KG1 (cell line): ENCODE data around the gene MGAT4A.
"Not testable (repeated sequence)": the region's sequence is repeated elsewhere in the genome, so short reads cannot be mapped to it uniquely, and the experiment has no call there.

Source experiments
- DNase-seq: peaks from one replicate; lab custom pipeline; 2025; lab: John Stamatoyannopoulos, UW

MGAT4A gene

DNA sequence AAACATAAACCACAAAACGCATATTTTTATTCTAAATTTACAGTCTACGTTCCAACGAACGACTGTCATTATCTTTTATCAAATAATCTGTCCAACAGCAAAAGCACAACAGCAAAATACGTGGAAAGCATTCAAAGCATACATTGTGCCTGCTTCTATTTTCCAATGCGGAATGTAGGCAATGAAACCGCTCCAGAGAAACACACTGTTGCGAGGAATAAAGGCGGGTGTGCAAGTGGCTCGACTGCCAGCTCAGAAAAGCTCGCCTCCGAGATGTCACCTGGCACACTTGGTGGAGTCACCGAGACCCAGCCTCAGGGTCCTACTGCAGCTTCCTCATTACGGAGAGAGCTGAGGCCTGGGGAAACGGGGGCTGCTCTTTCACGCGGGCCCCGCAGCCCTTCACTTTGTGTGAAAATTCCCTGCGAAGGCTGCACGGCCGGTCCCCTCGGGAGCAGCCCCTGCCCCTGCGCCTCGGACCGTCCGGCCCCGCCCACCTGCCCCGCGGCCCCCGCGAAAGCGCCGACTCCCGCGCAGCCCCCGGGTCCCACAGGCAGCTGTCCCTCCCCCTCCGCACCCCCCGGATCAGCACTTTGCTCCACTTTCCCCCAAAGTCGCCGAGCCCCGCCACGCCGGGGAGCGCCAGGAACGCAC, 752 bp downstream of the MGAT4A start:
- DNase-seq: no peak

DNA sequence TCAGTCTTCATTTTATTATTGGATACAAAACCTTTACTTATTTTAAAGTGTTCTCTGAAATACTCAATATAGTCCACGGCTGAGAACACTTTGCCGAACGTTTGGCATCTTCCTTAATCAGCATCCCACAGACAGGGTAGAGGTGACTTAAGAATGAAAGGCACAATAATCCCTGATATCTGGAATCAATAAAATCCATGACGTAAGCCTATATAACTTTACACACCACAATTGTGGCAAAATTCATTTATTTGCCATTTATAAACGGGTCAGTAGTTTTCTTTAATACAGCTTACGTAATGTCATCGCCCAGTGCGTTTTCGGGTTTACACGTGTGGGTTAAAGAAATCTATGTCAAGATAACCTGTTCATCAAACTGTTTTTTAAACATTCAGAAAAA, 1.3 kb downstream of the MGAT4A start:
- no peak for DNase-seq

DNA sequence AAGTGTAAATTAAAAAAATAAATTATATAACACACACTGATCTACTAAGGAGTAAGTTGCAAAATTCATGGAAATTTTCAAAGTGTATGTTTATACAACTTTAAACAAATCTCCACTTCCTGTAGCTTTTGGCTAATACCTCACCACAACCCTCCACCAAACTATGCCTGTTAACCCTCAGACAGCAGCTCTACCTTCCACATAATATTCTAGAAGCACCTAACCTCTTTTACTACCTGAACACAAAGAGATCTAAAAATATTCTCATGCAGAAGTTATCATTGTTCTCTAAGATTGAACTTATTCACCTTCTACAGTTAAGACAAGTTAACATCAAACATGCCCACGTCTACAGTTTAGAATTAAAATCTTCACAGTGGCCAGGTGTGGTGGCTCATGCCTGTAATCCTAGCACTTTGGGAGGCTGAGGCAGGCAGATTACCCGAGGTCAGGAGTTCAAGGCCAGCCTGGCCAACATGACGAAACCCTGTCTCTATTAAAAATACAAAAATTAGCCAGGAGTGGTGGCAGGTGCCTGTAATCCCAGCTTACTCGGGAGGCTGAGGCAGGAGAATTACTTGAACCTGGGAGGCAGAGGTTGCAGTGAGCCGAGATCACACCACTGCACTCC, 2.7 kb downstream of the MGAT4A start:
- DNase-seq: not testable (repeated sequence)

DNA sequence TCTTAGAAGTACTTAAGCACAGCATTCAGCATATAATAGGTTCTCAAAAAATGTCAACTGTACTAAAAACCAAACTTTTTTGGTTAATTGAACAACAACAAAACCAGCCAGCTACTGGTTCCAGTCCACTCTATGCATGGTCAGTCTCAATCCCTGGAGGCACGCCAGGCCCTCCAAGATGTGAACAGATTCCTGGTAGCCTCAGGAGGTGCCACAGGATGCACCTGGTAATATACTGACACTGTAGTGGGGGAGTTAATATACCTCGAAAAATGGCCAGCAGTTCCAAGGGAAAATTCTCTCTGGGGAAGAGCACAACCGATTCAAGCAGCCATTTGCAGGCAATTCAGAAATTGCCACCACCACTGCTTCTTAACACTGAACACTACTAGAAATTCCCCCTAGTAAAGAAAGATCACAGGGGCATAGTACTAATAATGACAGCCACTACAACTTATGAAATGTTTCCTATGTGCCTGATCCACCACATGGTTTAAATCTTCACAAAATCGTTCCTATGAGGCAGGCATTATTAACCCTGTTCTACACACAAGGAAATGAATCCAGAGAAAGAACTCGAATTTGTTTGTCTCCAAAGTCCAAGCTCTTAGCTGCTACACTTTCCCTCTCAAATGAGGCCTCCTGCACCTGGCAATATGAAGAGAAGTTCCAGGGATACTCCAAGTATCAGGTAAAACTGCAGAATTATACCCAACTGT, 3.4 kb downstream of the MGAT4A start:
- DNase-seq: no peak

DNA sequence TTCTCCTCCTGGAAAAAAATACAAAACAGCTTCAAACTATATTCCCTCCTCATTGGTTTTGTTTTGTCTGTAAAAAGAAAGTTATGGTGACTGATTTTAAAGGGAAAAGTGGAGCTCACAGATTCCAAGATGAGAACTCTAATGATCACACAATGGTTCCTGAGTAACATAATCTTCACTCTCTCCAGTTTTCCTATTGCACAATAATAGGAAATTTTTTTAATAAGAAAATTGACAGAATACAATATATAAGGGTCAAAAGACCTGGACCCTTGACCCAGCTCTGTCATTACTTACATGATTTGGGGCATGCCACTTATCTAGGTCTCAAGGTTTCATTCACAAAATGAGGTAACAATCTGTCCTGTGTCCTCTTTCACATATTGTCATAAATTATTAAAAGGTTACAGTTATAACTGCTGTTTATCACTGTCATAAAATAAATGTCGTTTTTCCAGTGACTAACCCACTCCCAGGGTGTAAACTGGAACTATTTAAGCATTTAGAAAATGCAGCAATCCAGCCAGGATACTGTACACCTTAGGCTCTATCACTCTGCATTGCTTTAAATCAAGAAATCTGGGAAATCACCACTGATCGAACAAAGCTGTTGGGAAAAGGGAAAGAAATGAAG, 4.1 kb downstream of the MGAT4A start:
- DNase-seq: no peak

DNA sequence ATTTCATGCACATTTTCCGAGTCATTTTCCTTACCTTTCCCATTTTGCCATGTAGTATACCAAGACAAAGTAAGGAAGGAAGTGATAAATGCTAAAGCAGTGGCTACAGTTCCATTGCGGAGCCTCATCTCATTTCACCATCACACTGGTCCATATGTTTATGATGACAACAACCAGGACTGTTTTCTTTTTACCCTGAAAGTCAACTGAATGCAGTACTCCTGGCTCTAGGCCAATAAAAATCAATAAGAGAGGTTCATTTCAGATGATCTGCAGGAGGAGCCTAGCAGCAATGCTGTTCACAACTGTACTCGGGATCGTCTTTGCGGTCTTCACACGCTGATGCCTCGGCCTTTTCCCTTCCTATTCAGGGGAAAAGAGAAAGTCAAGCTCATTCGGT, 4.7 kb downstream of the MGAT4A start:
- no peak for DNase-seq

DNA sequence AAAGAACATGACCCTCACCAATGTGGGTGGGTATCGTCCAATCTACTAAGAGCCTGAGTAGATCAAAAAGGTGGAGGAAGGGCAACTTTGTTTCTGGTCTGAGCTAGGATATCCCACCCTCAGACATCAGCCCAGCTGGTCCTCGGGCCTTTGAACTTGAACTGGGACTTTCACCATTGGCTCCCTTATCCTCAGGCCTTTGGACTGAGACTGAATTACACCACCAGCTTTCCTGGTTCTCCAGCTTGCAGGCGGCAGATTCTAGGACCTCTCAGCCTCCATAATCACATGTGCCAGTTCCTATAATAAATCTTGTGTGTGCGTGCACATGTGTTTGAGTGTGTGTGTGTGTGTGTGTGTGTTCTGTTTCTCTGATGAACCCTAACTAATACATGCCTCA, 10.6 kb downstream of the MGAT4A start:
- no peak for DNase-seq

DNA sequence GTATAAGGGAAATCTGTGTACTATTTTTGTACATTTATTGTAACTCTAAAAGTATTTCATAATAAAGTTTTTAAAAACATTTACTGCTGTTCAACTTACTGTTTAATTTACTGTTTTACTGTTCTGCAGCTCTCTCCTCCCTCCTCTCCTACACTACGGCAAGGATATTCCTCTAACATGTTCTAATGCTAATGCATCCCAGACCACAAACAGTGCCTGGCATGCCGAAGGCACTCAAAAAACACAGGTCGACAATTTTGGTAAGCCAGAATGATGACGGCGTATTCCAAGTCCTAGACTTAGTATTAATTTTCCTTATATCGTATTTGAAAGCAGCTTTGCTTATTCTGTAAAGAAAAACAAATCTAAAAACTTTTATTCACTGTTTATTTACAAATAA, 13.3 kb downstream of the MGAT4A start:
- no peak for DNase-seq

DNA sequence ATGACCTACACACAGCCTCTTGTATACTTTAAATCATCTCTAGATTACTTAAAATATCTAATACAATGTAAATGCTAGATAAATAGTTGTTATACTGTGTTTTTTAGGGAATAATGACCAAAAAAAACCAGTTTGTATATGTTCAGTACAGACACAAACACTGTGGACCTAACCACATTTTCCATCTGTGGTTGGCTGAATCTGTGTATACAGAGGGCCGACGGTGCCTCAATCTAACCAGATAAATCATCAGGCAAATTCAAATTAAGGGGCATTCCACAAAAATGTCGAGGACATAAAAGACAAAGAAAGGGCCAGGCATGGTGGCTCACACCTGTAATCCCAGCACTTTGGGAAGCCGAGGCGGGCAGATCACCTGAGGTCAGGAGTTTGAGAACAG, 14.1 kb downstream of the MGAT4A start:
- DNase-seq: no peak

DNA sequence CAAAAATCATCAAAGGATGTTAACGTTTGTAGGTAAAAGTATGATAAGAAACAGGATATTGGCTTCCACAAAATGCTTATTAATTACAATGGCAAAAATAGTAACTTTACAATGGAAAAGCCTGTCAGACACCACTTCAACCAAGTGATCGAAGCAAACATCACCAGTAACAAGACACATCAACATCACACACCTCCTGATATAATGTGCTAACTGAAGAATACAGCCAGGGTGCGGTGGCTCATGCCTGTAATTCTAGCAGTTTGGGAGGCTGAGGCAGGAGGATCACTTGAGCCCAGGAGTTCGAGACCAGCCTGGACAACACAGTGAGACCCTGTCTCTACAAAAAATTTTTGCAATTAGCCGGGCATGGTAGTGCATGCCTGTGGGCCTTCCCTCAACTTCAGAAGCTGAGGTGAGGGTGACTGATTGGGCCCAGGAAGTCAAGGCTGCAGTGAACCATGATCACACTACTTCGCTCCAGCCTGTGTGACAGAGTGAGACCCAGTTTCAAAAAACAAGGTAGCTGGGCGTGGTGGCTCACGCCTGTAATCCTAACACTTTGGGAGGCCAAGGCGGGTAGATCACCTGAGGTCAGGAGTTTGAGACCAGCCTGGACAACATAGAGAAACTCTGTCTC, 15.0 kb downstream of the MGAT4A start:
- DNase-seq: no peak

DNA sequence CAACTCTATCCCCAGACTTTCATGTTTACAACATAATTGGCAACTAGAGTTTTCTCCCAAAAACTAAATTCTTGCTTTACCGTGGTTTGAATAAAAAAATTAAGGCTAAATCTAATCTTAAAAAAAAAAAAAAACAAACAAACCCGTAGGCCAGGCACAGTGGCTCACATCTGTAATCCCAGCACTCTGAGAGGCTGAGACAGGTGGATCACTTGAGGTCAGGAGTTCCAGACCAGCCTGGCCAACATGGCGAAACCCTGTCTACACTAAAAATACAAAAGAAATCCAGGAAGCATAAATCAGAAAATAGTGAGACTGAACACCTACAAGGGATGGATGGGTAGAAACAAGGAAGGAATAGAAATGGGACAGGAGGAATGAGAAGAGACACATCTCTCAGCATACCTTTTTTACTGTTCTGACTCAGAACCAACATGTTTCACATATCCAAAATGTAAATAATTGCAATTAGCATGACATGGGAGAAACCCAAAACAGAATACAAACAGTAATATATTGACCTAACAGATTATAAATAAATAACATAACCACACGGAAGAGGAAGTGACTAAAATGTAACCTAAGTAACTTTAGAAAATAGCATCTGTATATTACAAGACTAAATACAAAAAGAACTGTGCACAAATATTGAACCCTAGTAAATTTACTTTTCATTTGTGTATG, 17.5 kb downstream of the MGAT4A start:
- no peak for DNase-seq

DNA sequence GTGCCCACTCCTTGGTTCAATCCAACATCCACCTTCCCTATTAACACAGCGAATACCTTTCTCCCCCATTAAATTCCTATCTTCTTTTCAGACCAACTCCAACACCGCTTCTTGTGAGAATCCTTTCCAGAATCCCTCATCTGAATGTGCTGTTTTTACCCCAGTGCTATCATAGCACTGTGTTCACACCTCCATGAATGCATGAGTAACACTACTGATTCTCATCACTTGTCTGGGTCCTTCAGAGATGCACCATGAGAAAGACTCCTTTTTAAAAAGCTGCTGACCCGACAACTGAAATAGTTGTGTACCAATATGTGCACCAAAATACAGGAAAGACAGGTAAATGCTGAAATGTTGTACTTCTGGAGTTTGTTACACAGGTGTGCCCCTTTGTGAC, 18.8 kb downstream of the MGAT4A start:
- no peak for DNase-seq

DNA sequence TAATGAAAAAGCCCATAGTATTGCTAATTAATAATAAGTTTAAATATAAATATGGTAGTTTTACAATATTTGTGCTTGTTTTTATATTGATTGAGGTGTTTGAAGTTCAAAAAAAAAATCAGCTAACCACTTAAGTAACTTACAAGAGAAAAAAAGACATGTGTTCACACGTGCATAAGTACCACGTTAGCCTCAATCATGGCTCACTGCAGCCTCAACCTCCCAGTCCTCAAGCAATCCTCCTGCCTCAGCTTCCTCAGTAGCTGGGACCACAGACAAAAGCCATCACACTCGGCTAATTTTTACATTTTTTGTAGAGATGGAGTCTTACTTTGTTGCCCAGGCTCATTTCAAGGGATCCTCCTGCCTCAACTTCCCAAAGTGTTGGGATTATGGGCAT, 19.4 kb downstream of the MGAT4A start:
- no peak for DNase-seq

DNA sequence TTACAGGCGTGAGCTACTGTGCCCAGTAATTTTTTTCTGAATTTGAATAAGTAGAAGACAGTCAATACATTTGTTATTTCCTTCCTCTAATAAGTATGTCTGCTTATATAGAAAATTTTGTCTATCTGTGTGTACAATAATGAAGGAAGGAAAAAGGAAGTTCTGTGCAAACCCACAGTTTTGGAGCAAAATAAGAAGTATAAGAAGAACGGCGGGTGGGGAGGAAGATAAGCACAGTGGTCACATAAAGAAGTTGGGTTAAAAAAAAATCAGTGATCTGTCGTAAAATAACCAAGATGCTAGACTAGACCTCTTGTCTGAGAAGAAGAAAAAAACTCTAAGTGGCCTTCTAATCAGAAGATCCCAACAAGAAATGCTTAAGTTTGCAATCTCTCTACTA, 20.2 kb downstream of the MGAT4A start:
- peak; percentile 54 for DNase-seq

DNA sequence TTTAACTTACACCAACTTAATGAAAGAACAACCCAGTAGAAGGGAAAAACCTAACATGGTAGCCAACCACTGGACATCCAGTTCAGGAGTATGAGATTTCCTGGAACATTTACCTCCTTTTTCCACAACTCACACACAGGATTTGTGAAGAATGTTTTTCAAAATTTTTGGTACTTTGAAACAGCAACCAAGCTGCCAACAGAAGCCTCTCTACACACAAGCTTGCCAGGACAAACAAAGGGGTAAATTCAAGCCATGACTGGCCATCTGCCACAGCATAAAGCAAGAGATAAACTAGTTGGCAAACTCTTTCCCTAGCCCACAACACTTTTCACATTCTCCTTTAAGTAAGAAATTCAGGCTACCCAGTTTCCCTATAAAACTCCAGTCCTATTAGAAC, 21.4 kb downstream of the MGAT4A start:
- DNase-seq: no peak

DNA sequence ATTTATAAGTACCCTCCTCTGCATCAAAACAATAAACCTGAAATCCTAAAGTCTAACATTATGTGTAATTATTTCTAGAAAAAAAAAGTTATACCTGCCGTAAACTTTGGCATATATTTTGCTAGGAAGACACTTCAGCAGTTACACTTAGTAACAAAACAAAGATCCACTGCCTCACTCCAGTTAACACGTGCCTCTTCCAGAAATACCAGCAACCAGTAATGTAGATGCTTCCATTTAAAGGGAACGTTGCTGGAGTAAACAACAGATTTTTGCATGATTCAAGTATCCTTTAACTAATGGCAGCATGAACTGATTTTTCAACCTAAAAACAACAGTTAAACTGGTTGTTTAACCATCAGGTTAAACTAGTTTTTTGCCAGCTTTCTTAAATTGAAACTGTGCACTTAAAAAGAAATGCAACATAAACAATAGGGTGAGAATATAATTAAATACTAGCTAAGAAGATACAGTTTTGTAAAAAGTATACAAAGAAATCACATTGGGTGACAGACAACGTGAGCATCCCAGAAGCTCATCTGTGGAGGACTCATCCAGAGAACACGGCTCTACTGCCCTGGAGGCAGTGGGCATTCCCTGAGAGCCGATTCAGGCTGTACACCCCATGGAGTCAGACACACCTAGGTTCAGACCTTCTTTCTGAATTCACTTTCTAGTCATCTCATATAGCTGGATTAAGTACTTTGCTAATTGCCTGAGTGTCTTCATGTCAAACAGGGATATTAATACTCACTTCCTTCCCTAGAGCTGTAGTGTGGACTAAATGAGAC, 22.3 kb downstream of the MGAT4A start:
- DNase-seq: no peak

DNA sequence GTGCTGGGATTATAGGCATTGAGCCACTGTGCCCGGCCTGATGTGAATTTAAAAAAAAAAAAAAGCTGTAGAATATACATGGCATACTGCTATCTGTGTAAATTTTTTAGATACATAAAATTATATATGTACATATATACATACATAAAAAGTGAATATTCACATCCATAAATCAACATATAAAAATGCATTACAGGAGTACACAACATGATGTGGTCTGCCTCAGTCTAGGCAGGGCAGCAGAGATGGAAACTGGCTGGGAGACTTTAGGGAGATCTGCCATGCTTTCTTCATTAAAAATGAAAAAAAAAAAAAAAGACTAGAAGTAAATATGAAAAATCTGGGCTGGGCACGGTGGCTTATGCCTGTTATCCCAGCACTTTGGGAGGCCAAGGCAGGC, 24.3 kb downstream of the MGAT4A start:
- no peak for DNase-seq

DNA sequence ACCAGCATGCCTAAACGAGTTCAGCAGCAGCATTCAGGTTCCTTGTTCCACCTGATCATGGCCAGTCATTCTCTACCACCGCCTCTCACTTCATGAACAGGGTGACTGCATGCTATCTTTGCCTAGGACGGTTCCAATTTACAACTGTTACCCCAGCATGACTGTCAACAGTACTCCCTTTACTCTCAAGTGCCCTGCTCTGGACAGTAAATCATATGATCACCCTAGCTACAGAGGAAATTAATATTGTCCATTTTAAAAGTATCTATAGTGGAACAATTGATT, 25.7 kb downstream of the MGAT4A start:
- DNase-seq: no peak

DNA sequence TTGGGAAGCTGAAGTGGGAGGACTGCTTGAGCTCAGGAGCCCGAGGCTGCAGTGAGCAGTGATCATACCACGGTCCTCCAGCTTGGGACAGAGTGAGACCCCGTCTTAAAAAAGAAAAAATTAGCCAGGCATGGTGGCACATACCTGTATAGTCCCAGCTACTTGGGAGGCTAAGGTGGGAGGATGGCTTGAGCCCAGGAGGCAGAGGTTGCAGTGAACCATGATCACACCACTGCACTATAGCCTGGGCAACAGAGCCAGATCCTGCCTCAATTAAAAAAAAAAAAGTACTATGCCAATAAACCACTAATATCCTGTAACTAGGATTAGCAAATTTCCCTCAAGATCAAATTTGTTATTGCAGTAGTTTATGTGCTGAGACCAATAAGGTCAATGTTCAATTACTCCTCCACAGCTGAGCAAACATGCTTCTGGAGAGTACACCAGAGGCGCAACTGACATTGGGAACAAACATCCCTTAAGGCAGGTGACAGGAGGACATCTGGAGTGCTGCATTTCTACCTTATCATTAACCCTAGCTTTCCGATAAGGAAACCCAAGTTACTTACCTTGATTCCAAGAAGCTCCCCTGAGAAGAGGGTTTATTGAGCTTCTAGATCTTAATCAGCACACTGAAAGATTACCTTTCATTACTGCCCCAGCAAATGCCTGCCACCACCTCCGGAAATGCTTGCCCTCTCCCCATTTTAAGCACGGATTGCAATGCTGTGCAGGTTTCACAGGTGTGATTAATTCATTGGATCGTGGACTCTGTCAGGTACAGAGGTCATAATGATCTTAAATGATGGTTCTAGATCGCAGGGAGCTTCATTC, 26.2 kb downstream of the MGAT4A start:
- no peak for DNase-seq

DNA sequence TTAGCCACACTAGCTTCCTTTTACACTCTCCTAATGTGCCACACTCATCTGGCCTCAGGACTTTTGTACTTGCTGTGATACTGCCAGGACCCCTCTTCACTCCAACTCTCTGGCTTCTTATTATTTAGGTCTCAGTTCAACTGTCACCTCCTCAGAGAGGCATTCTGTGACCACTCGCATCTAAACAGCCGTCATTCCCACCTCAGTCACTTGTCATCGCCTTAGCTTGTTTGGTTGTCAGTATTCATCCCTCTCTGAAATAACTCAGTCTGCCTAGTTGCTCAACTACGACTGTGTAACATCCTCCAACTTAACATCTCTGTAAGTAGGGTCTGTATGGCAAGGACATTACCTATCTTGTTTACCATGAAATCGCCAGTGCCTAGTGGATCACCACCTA, 27.2 kb downstream of the MGAT4A start:
- DNase-seq: no peak
